B cell (primary cell): ENCODE data around the gene SPDYE1. TPM values are rescaled to one million over a fixed set of nuclear protein-coding genes. Genes with fewer than 3 reads are reported as not detected.
A peak's percentile ranks its signal among the peaks of the same experiment; 100 is the strongest.
"Not testable (repeated sequence)": the region's sequence is repeated elsewhere in the genome, so short reads cannot be mapped to it uniquely, and the experiment has no call there.

Experiments used
- ATAC-seq: fragments of 200-7000 bp; cut with Tn5 transposase; one replicate; pipeline ENCODE4 v1.10.0; 2021; ENCODE audit warnings: low read depth, mild to moderate bottlenecking, moderate number of reproducible peaks, moderate library complexity
- CTCF ChIA-PET: fragments of 350-600 bp; sonication (Branson Sonifier 250); formaldehyde crosslinking; loops from one replicate; lab custom pipeline; 2021; ENCODE audit warnings: antibody characterized with exemption, inconsistent platforms; lab: Charles Lee
- POLR2A ChIA-PET: fragments of 350-600 bp; sonication (Branson Sonifier 250); formaldehyde crosslinking; loops from one replicate; lab custom pipeline; 2021; ENCODE audit warnings: antibody characterized with exemption; lab: Charles Lee
- DNase-seq: peaks from one replicate; pipeline ENCODE4 v3.0.0; 2013
- H2AFZ ChIP-seq: 2 replicates; pipeline ENCODE4 v1.6.1; 2012; ENCODE audit warnings: mild to moderate bottlenecking, low read depth, low read length; ENCODE audit not compliant: insufficient read depth, poor library complexity, severe bottlenecking
- H3K27ac ChIP-seq, 2 donors: 1 replicate in 1 of 2; 2 replicates in 1 of 2; pipeline ENCODE4 v1.5.1; 2012 to 2013; ENCODE audit warnings: low read length in 2 of 2, mild to moderate bottlenecking in 2 of 2, moderate library complexity in 1 of 2
- H3K27me3 ChIP-seq, 4 experiments: fragments of 200-600 bp in 1 of 4; sonication (generic) in 1 of 4; replicated peaks in 1 of 4; 1 replicate in 2 of 4; 2 replicates in 2 of 4; pipeline versions ENCODE4 v1.6.1 to v1.7.0; 2013 to 2016; ENCODE audit warnings: low read length in 3 of 4, mild to moderate bottlenecking in 2 of 4, mixed read lengths in 1 of 4, moderate library complexity in 1 of 4; ENCODE audit not compliant: insufficient read depth in 4 of 4, control insufficient read depth in 3 of 4; ENCODE audit errors: control extremely low read depth in 1 of 4
- H3K36me3 ChIP-seq, 2 experiments: replicated peaks in 1 of 2; 1 replicate in 1 of 2; 2 replicates in 1 of 2; pipeline versions ENCODE4 v1.6.1 to v1.7.1; 2013; ENCODE audit warnings: low read length in 1 of 2; ENCODE audit not compliant: insufficient read depth in 2 of 2, control insufficient read depth in 1 of 2; ENCODE audit errors: control extremely low read depth in 1 of 2, extremely low read depth in 1 of 2
- H3K4me1 ChIP-seq, 2 donors: fragments of 200-600 bp in 1 of 2; sonication (generic) in 1 of 2; 1 replicate in 1 of 2; 2 replicates in 1 of 2; pipeline versions ENCODE4 v1.5.1 to v1.6.1; 2013 to 2017; ENCODE audit warnings: low read length in 2 of 2; ENCODE audit not compliant: control insufficient read depth in 2 of 2, insufficient read depth in 2 of 2
- H3K4me2 ChIP-seq: replicated peaks from 2 replicates; pipeline ENCODE3; 2012; ENCODE audit warnings: mild to moderate bottlenecking, low read depth, low read length; ENCODE audit not compliant: poor library complexity, severe bottlenecking
- H3K4me3 ChIP-seq, 5 experiments: fragments of 200-600 bp in 1 of 5; sonication (generic) in 1 of 5; 1 replicate in 3 of 5; 2 replicates in 2 of 5; pipeline versions ENCODE4 v1.5.1 to v1.7.0; 2011 to 2016; ENCODE audit warnings: low read length in 4 of 5, mild to moderate bottlenecking in 4 of 5, low read depth in 2 of 5, control low read depth in 1 of 5, moderate library complexity in 1 of 5; ENCODE audit not compliant: insufficient read depth in 1 of 5; ENCODE audit errors: control extremely low read depth in 1 of 5, extremely low read depth in 1 of 5
- H3K79me2 ChIP-seq: fragments of 200-600 bp; sonication (generic); one replicate; pipeline ENCODE4 v1.6.0; 2016; ENCODE audit warnings: low read length; ENCODE audit not compliant: control insufficient read depth, insufficient read depth
- H3K9ac ChIP-seq: fragments of 200-600 bp; sonication (generic); 2 replicates; pipeline ENCODE4 v1.6.1; 2017; ENCODE audit warnings: mild to moderate bottlenecking, low read length, moderate library complexity
- H3K9me3 ChIP-seq, 3 donors: one replicate each; pipeline versions ENCODE4 v1.6.1 to v1.7.1; 2013; ENCODE audit warnings: low read length in 2 of 3; ENCODE audit not compliant: control insufficient read depth in 2 of 3, insufficient read depth in 1 of 3; ENCODE audit errors: control extremely low read depth in 1 of 3
- H4K20me1 ChIP-seq: 2 replicates; pipeline ENCODE4 v1.6.0; 2012; ENCODE audit warnings: mild to moderate bottlenecking, low read length; ENCODE audit not compliant: insufficient read depth, control insufficient read depth, poor library complexity, severe bottlenecking
- H3K27ac Mint-ChIP-seq: one replicate; pipeline ENCODE4 v1.8.0; 2021; ENCODE audit warnings: mixed read lengths
- H3K27me3 Mint-ChIP-seq: one replicate; pipeline ENCODE4 v1.8.0; 2021; ENCODE audit warnings: mixed read lengths
- H3K4me1 Mint-ChIP-seq: one replicate; pipeline ENCODE4 v1.8.0; 2021; ENCODE audit warnings: mixed read lengths
- H3K4me3 Mint-ChIP-seq: one replicate; pipeline ENCODE4 v1.8.0; 2021; ENCODE audit warnings: mixed read lengths
- H3K9me3 Mint-ChIP-seq: one replicate; pipeline ENCODE4 v1.8.0; 2022; ENCODE audit warnings: mixed read lengths; ENCODE audit not compliant: insufficient read depth
- WGBS: methylation state at CpG from one replicate; pipeline ENCODE4 v1.1.5; 2013; ENCODE audit warnings: missing lambda C conversion rate; ENCODE audit not compliant: insufficient coverage; 5-methylcytosine and 5-hydroxymethylcytosine counted together
- intact Hi-C: fragments of 100-400 bp; cut with micrococcal nuclease; formaldehyde crosslinking; loops from one replicate; pipeline ENCODE4 v1.10.0; 2022
- polyA plus RNA-seq: library from polyadenylated mRNA; depleted of rRNA; stranded (reverse); fragments of >200 nt; gene quantifications from 2 replicates; pipeline ENCODE4 v1.2.3, GENCODE V29; 2012
- total RNA-seq, 2 donors: library from RNA; stranded (reverse); fragments of 120-200 nt in 1 of 2; gene quantifications; 1 replicate in 1 of 2; 2 replicates in 1 of 2; pipeline versions ENCODE4 v1.2.3 to v1.2.4, GENCODE V29; 2013 to 2022

SPDYE1 gene
- total and polyA plus RNA-seq, 2 donors (not counting 1 experiment from before 2014, with no cell fraction given), result 0.10 TPM; not detected in 1

DNA sequence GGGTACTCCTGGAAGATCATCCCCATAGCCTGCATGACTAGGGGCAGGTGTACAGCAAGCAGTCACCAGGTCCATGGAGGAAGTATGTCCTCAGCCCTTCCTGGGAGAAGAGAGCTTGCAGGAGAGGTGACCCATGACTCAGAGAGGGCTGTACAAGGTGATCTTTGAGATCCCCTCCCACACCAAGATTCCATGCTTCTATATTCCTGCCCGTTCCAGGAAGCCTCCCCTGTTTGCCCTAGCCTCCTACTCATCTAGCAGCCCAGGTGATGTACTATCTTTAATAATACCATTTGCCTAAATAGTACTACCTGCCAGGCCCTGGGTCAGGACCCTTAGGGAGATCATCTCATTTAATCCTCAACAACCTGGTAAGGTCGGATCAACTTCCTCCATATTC is 40.3 kb downstream of the SPDYE1 start:
- no CpG with 5 or more reads among the region's 2 CpGs for WGBS
- H3K9ac ChIP-seq, H3K4me3 ChIP-seq, H3K79me2 ChIP-seq, H3K36me3 ChIP-seq, H3K27me3 ChIP-seq, H3K9me3 ChIP-seq, H2AFZ ChIP-seq, H3K27ac ChIP-seq, H4K20me1 ChIP-seq, ATAC-seq, H3K4me2 ChIP-seq, H3K4me1 ChIP-seq, H3K9me3 Mint-ChIP-seq, intact Hi-C loops, CTCF ChIA-PET, H3K27me3 Mint-ChIP-seq, POLR2A ChIA-PET, H3K27ac Mint-ChIP-seq, H3K4me3 Mint-ChIP-seq: not testable (repeated sequence)
- peaks cover 11% of the 10 kb centered on the region for H3K4me1 Mint-ChIP-seq
- peak; percentile 5 for DNase-seq

DNA sequence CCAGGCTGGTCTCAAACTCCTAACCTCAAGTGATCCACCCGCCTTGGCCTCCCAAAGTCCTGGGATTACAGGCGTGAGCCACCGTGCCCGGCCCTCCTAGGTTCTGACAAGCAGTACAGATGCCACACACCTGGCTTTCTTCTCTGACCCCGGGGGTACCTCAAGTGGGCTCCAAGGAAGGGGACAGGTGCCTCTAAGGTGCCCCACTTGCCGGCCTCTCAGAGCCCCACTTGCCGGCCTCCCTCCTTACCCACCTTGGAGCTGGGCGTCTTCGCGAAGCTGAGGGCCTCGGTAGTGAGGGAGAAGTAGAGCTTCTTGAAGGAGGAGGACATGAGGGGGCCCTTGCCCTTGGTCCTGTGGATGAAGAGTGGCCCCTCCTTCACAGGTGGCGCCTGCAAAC is 40.9 kb downstream of the SPDYE1 start:
- peaks cover 11% of the 10 kb centered on the region for H3K4me1 Mint-ChIP-seq

DNA sequence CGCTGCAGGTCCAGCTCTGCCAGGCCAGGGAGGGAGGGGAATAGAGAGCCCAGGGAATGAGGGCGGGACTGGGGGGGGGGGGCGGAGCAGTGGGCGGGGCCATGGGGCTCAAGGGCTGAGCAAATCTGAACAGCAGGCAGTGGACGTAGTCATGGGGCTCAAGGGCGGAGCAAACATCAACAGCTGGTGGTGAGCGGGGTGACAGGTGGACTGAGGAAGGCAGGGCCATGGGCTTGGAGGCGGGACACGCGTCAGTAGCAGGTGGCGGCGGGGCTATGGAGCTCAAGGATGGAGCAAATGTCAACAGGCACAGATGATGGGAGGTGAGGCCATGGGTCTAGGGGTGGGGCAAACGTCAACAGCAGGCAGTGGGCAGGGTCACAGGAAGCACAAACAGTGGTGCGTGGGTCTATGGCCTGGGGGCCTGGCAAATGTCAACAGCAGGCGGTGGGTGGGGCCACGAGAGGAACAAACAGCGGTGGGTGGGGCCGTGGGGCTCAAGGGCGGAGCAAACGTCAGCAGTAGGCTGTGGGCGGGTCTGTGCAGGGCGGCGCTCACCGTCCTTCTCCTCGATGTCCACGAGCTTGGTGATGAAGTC is 41.4 kb downstream of the SPDYE1 start:
- H3K36me3 ChIP-seq, H3K27me3 Mint-ChIP-seq, H3K27me3 ChIP-seq, H3K9me3 Mint-ChIP-seq, H3K9me3 ChIP-seq, H4K20me1 ChIP-seq, H3K4me2 ChIP-seq, intact Hi-C loops, H3K79me2 ChIP-seq: not testable (repeated sequence)
- Mint-ChIP-seq H3K4me1 (peaks cover 16% of the 10 kb centered on the region), H3K27ac (peak overlapping the region; percentile 95), H3K4me3 (peak overlapping the region; percentile 88)
- Histone ChIP-seq H3K27ac (peak overlapping the region; percentile 27 to 49), H3K9ac (peak overlapping the region; percentile 35), H3K4me1 (peaks cover 7 to 14% of the 10 kb centered on the region in 2 donors), H2AFZ (peak overlapping the region; percentile 51), H3K4me3 (peak overlapping the region in 1 of 5 experiments; percentile 31)
- 24% methylated on average over 4 of the region's 26 CpGs for WGBS
- ATAC-seq (peak; percentile 75), DNase-seq (peak; percentile 90)
- POLR2A ChIA-PET, result interaction anchor here (0.7 kb wide), 1 partner anchor 278 kb away, joined by 7 read pairs; no protein-coding TSS in a partner anchor
- CTCF ChIA-PET, result interaction anchor here (0.9 kb wide), 1 partner anchor 19 kb away, joined by 3 read pairs; no protein-coding TSS in a partner anchor

More for the DNA sequence above, 40.9 kb downstream of the SPDYE1 start:
- H3K27ac ChIP-seq, H3K79me2 ChIP-seq, H3K9me3 ChIP-seq, H3K4me1 ChIP-seq, H3K4me3 ChIP-seq, ATAC-seq, intact Hi-C loops, H3K27me3 ChIP-seq, H3K27ac Mint-ChIP-seq, DNase-seq, H3K9me3 Mint-ChIP-seq, H3K4me2 ChIP-seq, H3K36me3 ChIP-seq, H4K20me1 ChIP-seq, H3K27me3 Mint-ChIP-seq, H3K9ac ChIP-seq, H2AFZ ChIP-seq, H3K4me3 Mint-ChIP-seq: not testable (repeated sequence)
- CTCF ChIA-PET, result interaction anchor here (0.9 kb wide), 1 partner anchor 18 kb away, joined by 3 read pairs; no protein-coding TSS in a partner anchor
- no CpG with 5 or more reads among the region's 12 CpGs for WGBS
- POLR2A ChIA-PET, result interaction anchor here (0.7 kb wide), 1 partner anchor 278 kb away, joined by 7 read pairs; no protein-coding TSS in a partner anchor
